CD4-positive, alpha-beta T cell (primary cell): ENCODE results near the gene SNN. TPM values are rescaled to one million over a fixed set of nuclear protein-coding genes. Genes with fewer than 3 reads are reported as not detected.

ENCODE experiments used
- ATAC-seq: fragments of 200-7000 bp; cut with Tn5 transposase; one replicate; pipeline ENCODE4 v1.10.0; 2022; ENCODE audit warnings: mild to moderate bottlenecking; ENCODE audit not compliant: poor library complexity
- CTCF ChIA-PET: fragments of 350-600 bp; sonication (Branson Sonifier 250); formaldehyde crosslinking; loops from one replicate; lab custom pipeline; 2021; ENCODE audit warnings: antibody characterized with exemption, inconsistent platforms; lab: Charles Lee
- POLR2A ChIA-PET: fragments of 350-600 bp; sonication (Branson Sonifier 250); formaldehyde crosslinking; loops from one replicate; lab custom pipeline; 2021; ENCODE audit warnings: antibody characterized with exemption, inconsistent platforms; lab: Charles Lee
- DNase-seq, 14 experiments: peaks; one replicate each; pipeline ENCODE4 v3.0.0-alpha.2; 2013 to 2020; ENCODE audit warnings: mixed read lengths in 2 of 14
- H3K27ac ChIP-seq, 2 donors: one replicate each; pipeline versions ENCODE4 v1.5.1 to v1.7.0; 2013; ENCODE audit warnings: low read length in 2 of 2, low read depth in 1 of 2, mild to moderate bottlenecking in 1 of 2
- H3K27me3 ChIP-seq, 2 experiments: 1 replicate in 1 of 2; 2 replicates in 1 of 2; pipeline versions ENCODE4 v1.6.1 to v1.7.0; 2013; ENCODE audit warnings: low read length in 2 of 2, control low read depth in 1 of 2, mild to moderate bottlenecking in 1 of 2, moderate library complexity in 1 of 2; ENCODE audit not compliant: insufficient read depth in 2 of 2, control insufficient read depth in 1 of 2
- H3K36me3 ChIP-seq: one replicate; pipeline ENCODE4 v1.6.1; 2013; ENCODE audit warnings: low read length, control low read depth; ENCODE audit not compliant: insufficient read depth
- H3K4me1 ChIP-seq: one replicate; pipeline ENCODE4 v1.6.1; 2013; ENCODE audit warnings: low read length, control low read depth; ENCODE audit not compliant: insufficient read depth
- H3K4me3 ChIP-seq: one replicate; pipeline ENCODE4 v1.5.1; 2013; ENCODE audit warnings: mild to moderate bottlenecking, low read length, moderate library complexity
- H3K9me3 ChIP-seq, 2 experiments: 1 replicate in 1 of 2; 2 replicates in 1 of 2; pipeline versions ENCODE4 v1.6.1 to v1.7.0; 2013; ENCODE audit warnings: low read length in 2 of 2, mild to moderate bottlenecking in 2 of 2, control low read depth in 1 of 2, moderate library complexity in 1 of 2; ENCODE audit not compliant: control insufficient read depth in 1 of 2, insufficient read depth in 1 of 2
- H3K27ac Mint-ChIP-seq: one replicate; pipeline ENCODE4 v1.8.0; 2020; ENCODE audit warnings: mixed read lengths
- H3K27me3 Mint-ChIP-seq: one replicate; pipeline ENCODE4 v1.8.0; 2021; ENCODE audit warnings: mixed read lengths
- H3K36me3 Mint-ChIP-seq: one replicate; pipeline ENCODE4 v1.8.0; 2021; ENCODE audit warnings: low read depth, mixed read lengths
- H3K4me1 Mint-ChIP-seq: one replicate; pipeline ENCODE4 v1.8.0; 2021; ENCODE audit warnings: low read depth, mixed read lengths
- H3K4me3 Mint-ChIP-seq: one replicate; pipeline ENCODE4 v1.8.0; 2020; ENCODE audit warnings: mild to moderate bottlenecking, mixed read lengths
- H3K9me3 Mint-ChIP-seq: one replicate; pipeline ENCODE4 v1.8.0; 2020; ENCODE audit warnings: mixed read lengths
- CTCF ChIP-seq: fragments of 200-600 bp; IDR thresholded peaks from one replicate; pipeline ENCODE4 v1.8.0; 2022; ENCODE audit warnings: antibody characterized with exemption, mild to moderate bottlenecking
- intact Hi-C, 2 experiments: fragments of 100-400 bp; cut with DNase I in 1 of 2; cut with micrococcal nuclease in 1 of 2; formaldehyde crosslinking; loops; one replicate each; pipeline versions ENCODE4 v1.15.1 to v1.9.0; 2023 to 2025; cut with DNase I, micrococcal nuclease
- total RNA-seq, 174 experiments: library from RNA in 2 of 174; stranded (reverse) in 2 of 174; gene quantifications; one replicate each; pipeline ENCODE4 v1.2.3 and lab custom pipeline; 2021 to 2026

The SNN gene
- total RNA-seq, 2 experiments from 2014 or later = 76.3 to 79.7 TPM

DNA sequence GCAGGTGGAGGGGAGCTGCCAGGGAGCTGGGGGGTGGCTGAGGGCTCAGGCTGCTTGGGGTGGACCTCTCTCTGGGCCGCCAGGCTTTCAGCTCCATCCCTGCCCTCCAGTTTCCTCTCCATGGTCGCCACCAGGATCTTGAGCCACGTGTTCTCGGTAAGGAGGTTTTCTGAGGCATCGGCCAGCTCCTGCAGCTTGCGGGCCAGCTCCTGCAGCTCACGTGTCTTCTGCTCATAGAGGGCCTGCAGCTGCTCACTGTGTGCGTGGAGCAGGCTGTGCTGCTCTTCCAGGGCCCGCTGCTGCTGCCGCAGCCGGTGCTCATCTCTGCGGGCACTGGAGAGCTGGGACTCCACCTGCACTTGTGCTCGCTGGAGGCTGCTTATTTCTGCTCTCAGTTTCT, 11.0 kb downstream of the SNN start:
- H3K4me3 Mint-ChIP-seq = no peak overlapping the region
- Histone ChIP-seq H3K27ac (no peak overlapping the region), H3K27me3 (no peaks in the 10 kb centered on the region), H3K4me3 (no peak overlapping the region), H3K4me1 (peaks cover 71% of the 10 kb centered on the region), H3K9me3 (no peaks in the 10 kb centered on the region), H3K36me3 (peaks cover 63% of the 10 kb centered on the region)
- no peaks in the 10 kb centered on the region for H3K9me3 Mint-ChIP-seq
- CTCF ChIA-PET = interaction anchor here (1.3 kb wide), 1 partner anchor 147 kb away, joined by 3 read pairs; no protein-coding TSS in a partner anchor
- POLR2A ChIA-PET = interaction anchor here (1.1 kb wide), 2 partner anchors 10 to 63 kb away, joined by 3 to 5 read pairs; partner anchors contain the start of gene TXNDC11
- DNase-seq = no peak
- intact Hi-C loops = no loop called here
- TF ChIP-seq CTCF = no peak
- peaks cover 95% of the 10 kb centered on the region for H3K36me3 Mint-ChIP-seq
- ATAC-seq = no peak
- H3K4me1 Mint-ChIP-seq = peaks cover 85% of the 10 kb centered on the region
- no peaks in the 10 kb centered on the region for H3K27me3 Mint-ChIP-seq
- peak overlapping the region; percentile 77 for H3K27ac Mint-ChIP-seq

DNA sequence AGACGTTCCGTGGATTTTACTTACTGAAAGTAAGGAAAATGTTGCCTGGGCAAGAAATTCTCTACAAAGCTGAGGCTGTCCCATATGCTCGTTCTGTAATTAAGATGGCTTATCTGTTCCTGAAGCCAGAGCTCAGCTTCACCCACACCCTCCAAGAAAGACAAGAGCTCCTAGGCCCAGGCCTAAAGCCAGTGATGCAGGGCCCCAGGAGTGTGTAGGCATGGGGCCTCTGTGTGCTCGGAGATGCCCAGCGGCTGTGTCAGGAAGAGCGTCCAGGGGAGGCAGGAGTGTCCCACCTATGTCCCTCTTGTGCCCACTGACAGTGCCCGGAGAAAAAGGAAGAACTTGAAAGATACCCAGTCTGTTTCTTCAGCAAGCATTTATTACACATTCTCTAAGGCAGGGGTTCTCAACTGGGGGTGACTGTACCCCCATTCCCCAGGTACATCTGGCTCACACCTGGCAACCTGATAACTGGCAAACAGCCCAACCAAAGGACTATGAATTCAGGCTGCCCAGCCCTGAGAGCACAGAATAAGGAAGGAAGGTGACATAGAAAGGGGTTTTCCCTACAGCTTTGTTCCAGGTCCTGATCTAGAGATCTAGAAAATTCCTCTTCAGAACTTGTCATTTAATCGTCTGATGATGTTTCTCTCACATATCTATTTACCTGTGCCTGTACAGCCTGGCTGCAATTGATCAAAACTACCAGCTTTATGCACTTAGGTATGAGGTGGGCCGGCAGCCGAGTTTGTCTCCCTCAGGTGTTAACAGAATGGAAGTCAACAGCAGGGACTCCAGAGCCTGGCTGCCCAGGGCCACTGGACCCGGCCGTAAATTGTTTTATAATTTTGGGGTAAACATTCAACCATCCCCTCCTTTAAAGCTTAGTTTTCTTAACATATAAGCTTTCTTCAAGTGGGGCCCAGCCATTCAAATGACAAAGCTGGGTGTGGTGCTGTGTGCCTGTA, 12.0 kb downstream of the SNN start:
- Mint-ChIP-seq H3K4me1 (peaks cover 77% of the 10 kb centered on the region), H3K9me3 (no peaks in the 10 kb centered on the region), H3K27me3 (no peaks in the 10 kb centered on the region), H3K36me3 (peaks cover 95% of the 10 kb centered on the region), H3K4me3 (peak overlapping the region; percentile 43), H3K27ac (peak overlapping the region; percentile 77)
- Histone ChIP-seq H3K4me1 (peaks cover 61% of the 10 kb centered on the region), H3K27me3 (no peaks in the 10 kb centered on the region), H3K27ac (no peak overlapping the region), H3K4me3 (no peak overlapping the region), H3K36me3 (peaks cover 72% of the 10 kb centered on the region), H3K9me3 (no peaks in the 10 kb centered on the region)
- TF ChIP-seq CTCF = no peak
- DNase-seq = peak in 1 of 14 experiments; percentile 26
- no peak for ATAC-seq
- CTCF ChIA-PET = no interaction called here
- POLR2A ChIA-PET = no interaction called here
- intact Hi-C loops = no loop called here

DNA sequence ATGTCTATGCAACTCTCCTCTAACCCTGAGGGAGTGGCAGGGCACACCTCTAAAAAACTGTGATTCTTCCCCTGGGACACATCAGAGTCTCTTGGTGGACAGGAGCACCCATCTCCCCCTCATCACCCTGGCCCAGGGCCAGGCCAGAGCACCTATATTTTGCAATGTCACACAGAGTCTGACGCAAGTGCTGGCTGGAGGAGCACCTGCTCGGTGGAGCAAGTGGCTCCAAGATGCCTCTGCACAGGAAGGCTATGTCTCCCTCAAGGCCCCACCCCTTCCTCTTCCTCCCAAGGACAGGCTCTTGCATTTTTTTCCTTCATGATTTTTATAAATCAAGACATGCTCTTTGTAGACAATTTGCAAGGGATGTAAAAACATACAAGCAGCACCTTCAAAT, 13.3 kb downstream of the SNN start:
- no peaks in the 10 kb centered on the region for H3K9me3 ChIP-seq
- ChIA-PET POLR2A (no interaction called here), CTCF (no interaction called here)
- peak in 5 of 14 experiments; percentile 39 to 48 (median 45) for DNase-seq
- H3K27me3 Mint-ChIP-seq = no peaks in the 10 kb centered on the region
- H3K4me3 Mint-ChIP-seq = peak overlapping the region; percentile 65
- H3K9me3 Mint-ChIP-seq = no peaks in the 10 kb centered on the region
- H3K27ac Mint-ChIP-seq = peak overlapping the region; percentile 77
- ATAC-seq = peak; percentile 64
- H3K4me1 Mint-ChIP-seq = peaks cover 67% of the 10 kb centered on the region
- peaks cover 70% of the 10 kb centered on the region for H3K36me3 ChIP-seq
- H3K4me3 ChIP-seq = no peak overlapping the region
- H3K27me3 ChIP-seq = no peaks in the 10 kb centered on the region
- intact Hi-C loops = no loop called here
- peaks cover 51% of the 10 kb centered on the region for H3K4me1 ChIP-seq
- H3K27ac ChIP-seq = peak overlapping the region; percentile 46 to 59
- TF ChIP-seq CTCF = no peak
- peaks cover 96% of the 10 kb centered on the region for H3K36me3 Mint-ChIP-seq
